Nephron progenitor cell (in vitro differentiated cells): ENCODE measurements around the gene B4GAT1.
A peak's percentile ranks its signal among the peaks of the same experiment; 100 is the strongest.

Source experiments
- DNase-seq: peaks from one replicate; pipeline ENCODE4 v3.0.0; 2021
- H3K27ac Mint-ChIP-seq: 2 replicates; pipeline ENCODE4 v1.8.0; 2021; ENCODE audit warnings: mild to moderate bottlenecking, moderate library complexity, mixed read lengths
- H3K27me3 Mint-ChIP-seq: 2 replicates; pipeline ENCODE4 v1.8.0; 2021; ENCODE audit warnings: mild to moderate bottlenecking, low read depth, mixed read lengths; ENCODE audit not compliant: poor library complexity
- H3K36me3 Mint-ChIP-seq: 2 replicates; pipeline ENCODE4 v1.8.0; 2021; ENCODE audit warnings: low read depth, mixed read lengths
- H3K4me1 Mint-ChIP-seq: 2 replicates; pipeline ENCODE4 v1.8.0; 2021; ENCODE audit warnings: mixed read lengths
- H3K4me3 Mint-ChIP-seq: 2 replicates; pipeline ENCODE4 v1.8.0; 2021; ENCODE audit warnings: mild to moderate bottlenecking, moderate library complexity, mixed read lengths
- H3K9me3 Mint-ChIP-seq: 2 replicates; pipeline ENCODE4 v1.8.0; 2021; ENCODE audit warnings: mild to moderate bottlenecking, moderate library complexity, mixed read lengths
- TF ChIP-seq, protein P1 (sequence below): fragments of 200-600 bp; sonication (generic); IDR thresholded peaks from 2 replicates; pipeline ENCODE4 v1.5.0; 2021; ENCODE audit warnings: antibody characterized with exemption

The B4GAT1 gene

DNA sequence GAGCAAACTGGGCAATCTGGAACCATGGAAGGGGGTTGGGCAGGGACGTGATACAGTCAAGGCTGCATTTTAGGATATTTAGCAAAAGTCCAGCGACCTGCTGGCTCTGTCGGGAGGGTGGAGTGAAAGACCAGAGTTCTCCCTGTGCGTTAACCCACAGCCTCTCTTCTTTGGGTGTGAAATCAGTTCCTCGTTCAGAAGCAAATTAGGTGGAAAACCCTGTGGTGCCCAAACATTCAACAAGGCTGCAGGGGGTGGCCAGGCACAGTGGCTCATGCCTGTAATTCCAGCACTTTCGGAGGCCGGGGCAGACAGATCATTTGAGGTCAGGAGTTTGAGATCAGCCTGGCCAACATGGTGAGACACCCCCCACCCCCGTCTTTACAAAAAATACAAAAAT lies 49.8 kb downstream of the B4GAT1 start:
- peaks cover 7% of the 10 kb centered on the region for H3K4me1 Mint-ChIP-seq
- H3K9me3 Mint-ChIP-seq, result no peaks in the 10 kb centered on the region
- H3K4me3 Mint-ChIP-seq, result no peak overlapping the region
- TF ChIP-seq, protein P1, sequence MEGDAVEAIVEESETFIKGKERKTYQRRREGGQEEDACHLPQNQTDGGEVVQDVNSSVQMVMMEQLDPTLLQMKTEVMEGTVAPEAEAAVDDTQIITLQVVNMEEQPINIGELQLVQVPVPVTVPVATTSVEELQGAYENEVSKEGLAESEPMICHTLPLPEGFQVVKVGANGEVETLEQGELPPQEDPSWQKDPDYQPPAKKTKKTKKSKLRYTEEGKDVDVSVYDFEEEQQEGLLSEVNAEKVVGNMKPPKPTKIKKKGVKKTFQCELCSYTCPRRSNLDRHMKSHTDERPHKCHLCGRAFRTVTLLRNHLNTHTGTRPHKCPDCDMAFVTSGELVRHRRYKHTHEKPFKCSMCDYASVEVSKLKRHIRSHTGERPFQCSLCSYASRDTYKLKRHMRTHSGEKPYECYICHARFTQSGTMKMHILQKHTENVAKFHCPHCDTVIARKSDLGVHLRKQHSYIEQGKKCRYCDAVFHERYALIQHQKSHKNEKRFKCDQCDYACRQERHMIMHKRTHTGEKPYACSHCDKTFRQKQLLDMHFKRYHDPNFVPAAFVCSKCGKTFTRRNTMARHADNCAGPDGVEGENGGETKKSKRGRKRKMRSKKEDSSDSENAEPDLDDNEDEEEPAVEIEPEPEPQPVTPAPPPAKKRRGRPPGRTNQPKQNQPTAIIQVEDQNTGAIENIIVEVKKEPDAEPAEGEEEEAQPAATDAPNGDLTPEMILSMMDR, result no peak
- no peaks in the 10 kb centered on the region for H3K36me3 Mint-ChIP-seq
- peak overlapping the region; percentile 69 for H3K27ac Mint-ChIP-seq
- DNase-seq, result no peak
- H3K27me3 Mint-ChIP-seq, result peaks cover 60% of the 10 kb centered on the region
